M059J (cell line): ENCODE data around the gene ATRN. TPM values are rescaled to one million over a fixed set of nuclear protein-coding genes. Genes with fewer than 3 reads are reported as not detected.
"Not testable (repeated sequence)": the region's sequence is repeated elsewhere in the genome, so short reads cannot be mapped to it uniquely, and the experiment has no call there.

Experiments
- DNase-seq: peaks from one replicate; pipeline ENCODE4 v3.0.0-alpha.2; 2012; ENCODE audit warnings: low read depth
- total RNA-seq: library from RNA; depleted of rRNA; stranded (reverse); fragments of >200 nt; shearing (Covaris generic); gene quantifications from 2 replicates; pipeline ENCODE4 v1.2.3, GENCODE V29; 2014

ATRN gene
- total RNA-seq, 1 experiment from 2014 or later, result 33.7 TPM

GRCh38 chr20:3563548-3564177 is 92.8 kb downstream of the ATRN start:
- peak; percentile 53 for DNase-seq

- peak; percentile 30 for DNase-seq
Observed at GRCh38 chr20:3565851-3566250, 95.0 kb downstream of the ATRN start.

GRCh38 chr20:3572151-3572550 is 101.3 kb downstream of the ATRN start:
- no peak for DNase-seq

GRCh38 chr20:3576363-3576762 is 105.5 kb downstream of the ATRN start:
- DNase-seq, result no peak

GRCh38 chr20:3577366-3577765 is 106.5 kb downstream of the ATRN start:
- no peak for DNase-seq

GRCh38 chr20:3580412-3580811 is 109.6 kb downstream of the ATRN start:
- DNase-seq, result no peak

- no peak for DNase-seq
Observed at GRCh38 chr20:3583765-3584164, 112.9 kb downstream of the ATRN start.

- no peak for DNase-seq
Observed at GRCh38 chr20:3586093-3586492, 115.3 kb downstream of the ATRN start.

GRCh38 chr20:3590164-3590563 is 119.3 kb downstream of the ATRN start:
- DNase-seq, result no peak

- no peak for DNase-seq
Observed at GRCh38 chr20:3592931-3593330, 122.1 kb downstream of the ATRN start.

- DNase-seq, result no peak
Observed at GRCh38 chr20:3595541-3595940, 124.7 kb downstream of the ATRN start.

GRCh38 chr20:3603108-3603507 is 132.3 kb downstream of the ATRN start:
- no peak for DNase-seq

GRCh38 chr20:3605386-3605886 is 134.6 kb downstream of the ATRN start:
- DNase-seq, result not testable (repeated sequence)

- DNase-seq, result peak; percentile 4
Observed at GRCh38 chr20:3606021-3606420, 135.2 kb downstream of the ATRN start.

- DNase-seq, result no peak
Observed at GRCh38 chr20:3611901-3612300, 141.1 kb downstream of the ATRN start.

GRCh38 chr20:3612795-3613572 is 142.2 kb downstream of the ATRN start:
- DNase-seq, result no peak

GRCh38 chr20:3613821-3614440 is 143.1 kb downstream of the ATRN start:
- DNase-seq, result no peak

- DNase-seq, result no peak
Observed at GRCh38 chr20:3614466-3614865, 143.6 kb downstream of the ATRN start.

- not testable (repeated sequence) for DNase-seq
Observed at GRCh38 chr20:3615171-3615840, 144.5 kb downstream of the ATRN start.

GRCh38 chr20:3616250-3616649 is 145.4 kb downstream of the ATRN start:
- peak; percentile 81 for DNase-seq

- no peak for DNase-seq
Observed at GRCh38 chr20:3621111-3621510, 150.3 kb downstream of the ATRN start.

GRCh38 chr20:3622406-3622805 is 151.6 kb downstream of the ATRN start:
- DNase-seq, result no peak
